GM21786 (cell line): ENCODE data around the gene VN1R5.

Experiments
- ATAC-seq: cut with Tn5 transposase; IDR thresholded peaks from one replicate; pipeline ENCODE4 v1.9.1; 2021; ENCODE audit not compliant: unreplicated experiment

The VN1R5 gene

DNA sequence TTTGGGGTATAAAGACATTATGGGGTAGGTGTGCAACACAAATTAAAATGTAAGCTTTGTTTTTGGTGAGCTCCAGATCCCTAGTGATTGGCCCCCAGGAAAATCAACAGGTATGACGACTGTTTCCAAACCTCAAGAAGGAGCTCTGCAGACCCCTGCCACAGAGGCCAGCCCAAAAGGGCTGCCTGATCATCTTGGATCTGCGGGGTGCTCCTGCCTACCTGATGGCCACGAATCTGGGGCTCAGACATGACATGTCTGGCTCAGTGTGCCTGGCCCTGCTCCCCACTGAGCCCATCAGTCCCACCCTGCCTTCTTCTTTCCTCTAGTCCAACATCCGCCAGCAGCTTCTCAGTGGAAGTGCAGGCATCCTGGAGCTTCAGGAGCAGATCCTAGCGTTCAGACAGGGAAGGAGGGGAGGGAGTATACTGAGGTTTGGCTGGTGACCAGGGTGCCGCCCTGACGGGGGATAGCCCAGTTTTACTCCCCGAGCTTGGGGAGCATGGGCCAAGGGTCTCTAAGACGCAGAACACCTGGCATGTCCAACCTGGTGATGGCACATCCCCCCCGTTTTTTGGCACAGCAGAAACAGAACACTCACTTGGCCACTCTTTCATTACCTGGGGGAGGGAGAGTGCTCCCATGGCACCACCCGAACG is 44.0 kb downstream of the VN1R5 start:
- no peak for ATAC-seq

DNA sequence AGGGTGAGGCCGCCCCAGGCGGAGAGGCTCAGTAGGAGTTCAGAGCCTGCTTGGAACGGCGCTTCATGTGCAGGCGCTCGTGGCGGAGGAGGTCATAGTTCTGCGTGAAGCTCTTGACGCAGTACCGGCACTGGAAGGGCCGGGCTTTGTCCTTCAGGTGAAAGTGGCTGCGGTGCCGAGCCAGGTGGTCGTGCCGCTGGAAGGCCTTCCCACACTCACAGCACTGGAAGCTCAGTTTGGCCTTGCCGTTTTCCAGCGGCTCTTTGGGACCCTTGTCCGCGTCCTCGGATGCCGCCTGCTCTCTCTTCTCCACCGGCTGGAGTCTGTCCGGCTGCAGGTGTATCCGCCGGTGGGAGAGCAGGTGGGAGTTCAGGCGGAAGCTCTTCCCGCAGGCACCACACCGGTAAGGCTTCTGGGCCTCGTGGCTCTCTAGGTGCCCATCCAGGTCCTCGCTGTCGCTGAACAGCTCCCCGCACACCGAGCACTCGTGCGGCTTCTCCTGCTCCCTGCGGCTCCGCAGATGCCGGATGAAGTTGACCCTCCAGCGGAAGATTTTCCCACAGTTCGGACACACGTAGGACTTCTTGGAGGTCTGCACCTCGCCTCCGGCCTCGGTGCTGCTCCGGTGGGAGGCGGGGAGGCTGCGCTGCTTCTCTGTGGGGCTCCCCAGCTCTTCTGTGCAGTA is 44.8 kb downstream of the VN1R5 start:
- ATAC-seq = no peak

DNA sequence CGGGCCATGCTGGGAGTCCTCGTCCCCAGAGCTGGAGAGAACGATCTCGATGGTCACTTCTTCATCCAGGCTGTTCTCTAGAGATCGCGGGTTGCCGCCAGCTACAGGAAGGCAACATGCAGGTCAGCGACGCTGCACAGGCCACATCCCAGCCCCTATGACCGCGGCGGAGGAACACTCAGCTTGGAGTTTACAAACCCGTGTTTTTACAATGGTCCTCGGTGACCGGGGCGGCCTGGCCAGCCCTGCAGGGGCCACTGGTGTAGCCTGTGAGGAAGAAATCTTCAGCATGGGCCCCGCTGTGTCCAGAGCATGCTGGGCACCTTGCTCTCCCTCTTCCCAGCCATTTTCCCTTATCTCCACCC is 45.3 kb downstream of the VN1R5 start:
- ATAC-seq = no peak

DNA sequence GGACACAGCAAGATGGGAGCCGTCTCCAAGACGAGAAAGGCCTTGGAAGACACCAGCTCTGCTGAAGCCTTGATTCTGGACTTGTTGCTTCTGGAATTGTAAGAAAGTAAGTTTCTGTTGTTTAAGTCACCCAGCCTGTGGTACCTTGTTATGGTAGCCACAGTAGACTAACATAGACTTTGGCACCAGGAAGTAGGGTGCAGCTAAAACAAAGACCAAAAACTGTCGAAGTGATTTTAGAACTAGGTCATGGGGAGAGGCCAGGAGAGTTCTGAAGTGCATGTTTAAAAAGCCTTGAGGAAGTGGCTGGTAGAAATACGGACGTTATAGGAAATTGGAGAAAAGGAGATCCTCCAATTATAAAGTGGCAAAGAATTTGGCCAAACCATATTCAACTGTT is 47.3 kb downstream of the VN1R5 start:
- no peak for ATAC-seq

DNA sequence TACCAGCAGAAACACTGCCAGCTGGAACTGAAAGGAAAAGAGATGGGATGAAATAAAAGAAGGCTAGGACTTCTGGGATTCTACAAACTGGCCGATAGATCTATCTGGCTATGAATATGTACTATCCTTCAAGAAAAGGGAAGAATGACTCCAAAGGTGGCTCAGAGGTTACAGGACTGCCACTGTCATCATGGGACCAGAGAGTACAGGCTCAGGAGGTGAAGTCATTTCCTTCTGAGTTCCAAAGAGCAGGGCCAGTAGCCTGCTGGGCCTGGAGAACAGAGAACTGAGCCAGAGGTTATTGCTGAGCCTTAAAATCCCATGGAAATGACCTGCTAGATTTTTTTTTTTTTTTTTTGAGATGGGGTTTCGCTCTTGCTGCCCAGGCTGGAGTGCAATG is 48.2 kb downstream of the VN1R5 start:
- no peak for ATAC-seq
